Measurements from ENCODE around the gene IGSF9.

Gene IGSF9

GRCh38 chr1:159944623-159945455, 574 bp downstream of the IGSF9 start:
- DNase-seq (ENCODE audit: low spot score): no peak

GRCh38 chr1:159943908-159944622, 1.3 kb downstream of the IGSF9 start:
- DNase-seq (ENCODE audit: low spot score): no peak

GRCh38 chr1:159943278-159943640, 2.2 kb downstream of the IGSF9 start:
- DNase-seq (ENCODE audit: low spot score): no peak

GRCh38 chr1:159942632-159943277, 2.7 kb downstream of the IGSF9 start:
- no peak for DNase-seq (ENCODE audit: low spot score)

GRCh38 chr1:159941591-159942560, 3.5 kb downstream of the IGSF9 start:
- no peak for DNase-seq (ENCODE audit: low spot score)

GRCh38 chr1:159941141-159941540, 4.3 kb downstream of the IGSF9 start:
- DNase-seq (ENCODE audit: low spot score): no peak

GRCh38 chr1:159940006-159940620, 5.3 kb downstream of the IGSF9 start:
- DNase-seq (ENCODE audit: low spot score): no peak

- DNase-seq (ENCODE audit: low spot score): no peak
Observed at GRCh38 chr1:159939678-159940002, 5.8 kb downstream of the IGSF9 start.

GRCh38 chr1:159938905-159939677, 6.3 kb downstream of the IGSF9 start:
- no peak for DNase-seq (ENCODE audit: low spot score)

- DNase-seq (ENCODE audit: low spot score): no peak
Observed at GRCh38 chr1:159938211-159938852, 7.1 kb downstream of the IGSF9 start.

GRCh38 chr1:159937054-159937750, 8.2 kb downstream of the IGSF9 start:
- no peak for DNase-seq (ENCODE audit: low spot score)

- DNase-seq (ENCODE audit: low spot score): peak; percentile 86
Observed at GRCh38 chr1:159936273-159936904, 9.0 kb downstream of the IGSF9 start.

- no peak for DNase-seq (ENCODE audit: low spot score)
Observed at GRCh38 chr1:159935719-159936272, 9.6 kb downstream of the IGSF9 start.

GRCh38 chr1:159935305-159935704, 10.1 kb downstream of the IGSF9 start:
- DNase-seq (ENCODE audit: low spot score): no peak

GRCh38 chr1:159934136-159935039, 11.0 kb downstream of the IGSF9 start:
- no peak for DNase-seq (ENCODE audit: low spot score)

GRCh38 chr1:159933347-159933746, 12.1 kb downstream of the IGSF9 start:
- DNase-seq (ENCODE audit: low spot score): no peak

Measured in AG20443 (cell line).